HepG2 (cell line): ENCODE results near the gene NPAS2. TPM values are rescaled to one million over a fixed set of nuclear protein-coding genes. Genes with fewer than 3 reads are reported as not detected.
A peak's percentile ranks its signal among the peaks of the same experiment; 100 is the strongest.

Experiments used
- ATAC-seq: fragments of 200-7000 bp; cut with Tn5 transposase; 3 replicates; pipeline ENCODE4 v1.9.1; 2020; ENCODE audit warnings: mild to moderate bottlenecking, moderate library complexity
- BruUV-seq: library from RNA; stranded (reverse); fragments of 400-500 nt; replicated peaks from 2 replicates; lab custom pipeline; 2021; lab: Mats Ljungman, UMichigan
- CTCF ChIA-PET: fragments of 300-600 bp; formaldehyde crosslinking; extraction: SDS; loops from one replicate; lab custom pipeline; 2021; ENCODE audit warnings: low total read pairs, inconsistent platforms, low intra/inter-chr PET ratio; lab: Yijun Ruan, JAX
- POLR2A ChIA-PET: fragments of 350-600 bp; sonication (Branson Sonifier 250); formaldehyde crosslinking; loops from one replicate; lab custom pipeline; 2020; ENCODE audit warnings: antibody characterized with exemption, inconsistent platforms; lab: Yijun Ruan, JAX
- DNase-seq: peaks from one replicate; pipeline ENCODE4 v3.0.0-alpha.2; 2015; ENCODE audit warnings: low spot score
- FAIRE-seq: peaks from 3 replicates; lab custom pipeline; 2011; peaks lifted over from hg19 to GRCh38; lab: Jason Lieb, UNC
- H2AFZ ChIP-seq: one replicate; pipeline ENCODE4 v1.6.1; 2011; ENCODE audit warnings: low read length, inconsistent platforms
- H3K27ac ChIP-seq: fragments of 300-600 bp; 3 replicates; pipeline ENCODE4 v1.8.0; 2011; ENCODE audit warnings: mixed run types, mild to moderate bottlenecking, mixed read lengths, low read length, inconsistent platforms; ENCODE audit not compliant: insufficient read depth; ENCODE audit errors: extremely low read length
- H3K27me3 ChIP-seq, 2 experiments: fragments of 200-600 bp in 1 of 2; 2 replicates in 1 of 2; 3 replicates in 1 of 2; pipeline versions ENCODE4 v1.6.0 to v1.8.0; 2011; ENCODE audit warnings: low read length in 2 of 2, mild to moderate bottlenecking in 2 of 2, moderate library complexity in 2 of 2, inconsistent platforms in 1 of 2; ENCODE audit not compliant: insufficient read depth in 2 of 2, control insufficient read depth in 1 of 2
- H3K36me3 ChIP-seq, 2 experiments: fragments of 200-600 bp in 1 of 2; replicated peaks in 1 of 2; 2 replicates in 1 of 2; 3 replicates in 1 of 2; pipeline versions ENCODE4 v1.5.1 to v1.8.0; 2011; ENCODE audit warnings: low read length in 2 of 2, inconsistent platforms in 1 of 2; ENCODE audit not compliant: insufficient read depth in 2 of 2, control insufficient read depth in 1 of 2
- H3K4me1 ChIP-seq: 2 replicates; pipeline ENCODE4 v1.5.1; 2012; ENCODE audit warnings: low read length, inconsistent platforms; ENCODE audit not compliant: insufficient read depth
- H3K4me2 ChIP-seq: 2 replicates; pipeline ENCODE4 v1.6.0; 2011; ENCODE audit warnings: low read depth, low read length, inconsistent platforms
- H3K4me3 ChIP-seq, 3 experiments: fragments of 200-600 bp in 1 of 3; sonication (generic), shearing (Covaris generic) in 1 of 3; replicated peaks in 1 of 3; 2 replicates each; pipeline ENCODE4 v1.5.1; 2011 to 2016; ENCODE audit warnings: low read length in 3 of 3, inconsistent platforms in 2 of 3, low read depth in 2 of 3, mild to moderate bottlenecking in 2 of 3, control low read depth in 1 of 3, mixed read lengths in 1 of 3; ENCODE audit not compliant: insufficient read depth in 1 of 3
- H3K79me2 ChIP-seq: one replicate; pipeline ENCODE4 v1.6.1; 2011; ENCODE audit warnings: low read length, inconsistent platforms; ENCODE audit not compliant: insufficient read depth
- H3K9ac ChIP-seq: 2 replicates; pipeline ENCODE4 v1.6.0; 2011; ENCODE audit warnings: mild to moderate bottlenecking, low read depth, low read length, inconsistent platforms; ENCODE audit not compliant: insufficient read depth
- H3K9me3 ChIP-seq: 2 replicates; pipeline ENCODE4 v1.5.1; 2012; ENCODE audit warnings: mild to moderate bottlenecking, low read length
- H4K20me1 ChIP-seq: 2 replicates; pipeline ENCODE4 v1.6.0; 2011; ENCODE audit warnings: inconsistent platforms, mild to moderate bottlenecking, low read length, moderate library complexity; ENCODE audit not compliant: insufficient read depth
- MAFF ChIP-seq: IDR thresholded peaks from 2 replicates; pipeline ENCODE4 v1.6.1; 2011; ENCODE audit warnings: low read depth, low read length, improper control_type of control experiment
- MBD4 ChIP-seq: IDR thresholded peaks from 2 replicates; pipeline ENCODE4 v1.6.1; 2012; ENCODE audit warnings: low read length, inconsistent platforms, borderline replicate concordance
- NFATC3 ChIP-seq: sonication (generic); formaldehyde crosslinking; IDR thresholded peaks from 2 replicates; pipeline ENCODE4 v1.5.1; 2020; ENCODE audit warnings: mild to moderate bottlenecking, missing genetic modification reagents
- RBM22 ChIP-seq: fragments of 200-400 bp; formaldehyde crosslinking; optimal IDR thresholded peaks from 2 replicates; pipeline ENCODE3; 2017; ENCODE audit warnings: mild to moderate bottlenecking, low read length, moderate library complexity
- SIX4 ChIP-seq: sonication (generic); formaldehyde crosslinking; IDR thresholded peaks from 2 replicates; pipeline ENCODE4 v1.4.0; 2020; ENCODE audit warnings: missing genetic modification reagents
- ZBTB2 ChIP-seq: sonication (generic); formaldehyde crosslinking; IDR thresholded peaks from 2 replicates; pipeline ENCODE4 v1.8.0; 2022; ENCODE audit warnings: low read depth, missing genetic modification reagents
- ZKSCAN5 ChIP-seq: sonication (generic); formaldehyde crosslinking; IDR thresholded peaks from 2 replicates; pipeline ENCODE4 v1.5.1; 2020; ENCODE audit warnings: mild to moderate bottlenecking, missing genetic modification reagents
- ZNF121 ChIP-seq: sonication (generic); formaldehyde crosslinking; IDR thresholded peaks from 2 replicates; pipeline ENCODE4 v1.5.0; 2020; ENCODE audit warnings: mild to moderate bottlenecking, missing genetic modification reagents
- ZNF160 ChIP-seq: sonication (generic); formaldehyde crosslinking; IDR thresholded peaks from 2 replicates; pipeline ENCODE4 v1.8.0; 2022; ENCODE audit warnings: mild to moderate bottlenecking, inconsistent platforms, missing genetic modification reagents
- ZNF234 ChIP-seq: sonication (generic); formaldehyde crosslinking; conservative IDR thresholded peaks from 2 replicates; pipeline ENCODE4 v1.5.1; 2020; ENCODE audit warnings: mild to moderate bottlenecking, missing genetic modification reagents
- ZNF460 ChIP-seq: sonication (generic); formaldehyde crosslinking; IDR thresholded peaks from 2 replicates; pipeline ENCODE4 v1.5.1; 2020; ENCODE audit warnings: missing genetic modification reagents, mild to moderate bottlenecking, borderline replicate concordance
- ZNF615 ChIP-seq: sonication (generic); formaldehyde crosslinking; IDR thresholded peaks from 2 replicates; pipeline ENCODE4 v1.5.0; 2020; ENCODE audit warnings: mild to moderate bottlenecking, missing genetic modification reagents, borderline replicate concordance
- ZNF619 ChIP-seq: sonication (generic); formaldehyde crosslinking; IDR thresholded peaks from 2 replicates; pipeline ENCODE4 v1.4.0; 2020; ENCODE audit warnings: mild to moderate bottlenecking, missing genetic modification reagents
- ZNF878 ChIP-seq: sonication (generic); formaldehyde crosslinking; IDR thresholded peaks from 2 replicates; pipeline ENCODE4 v1.8.1; 2023; ENCODE audit warnings: mild to moderate bottlenecking, missing genetic modification reagents, moderate library complexity
- WGBS: methylation state at CpG from one replicate; pipeline ENCODE4 v1.1.6; 2017; ENCODE audit warnings: low lambda C conversion rate; 5-methylcytosine and 5-hydroxymethylcytosine counted together
- in situ Hi-C: cut with HindIII; loops from 2 replicates; pipeline ENCODE4 v1.10.0; 2017; ENCODE audit warnings: low pct_unique_long_range_greater_than_20kb; ENCODE audit not compliant: extremely low pct_ligation_motif_present
- intact Hi-C: fragments of 100-400 bp; cut with micrococcal nuclease; formaldehyde crosslinking; loops from one replicate; pipeline ENCODE4 v1.10.0; 2022; ENCODE audit not compliant: unreplicated experiment
- polyA plus RNA-seq, 8 experiments: library from polyadenylated mRNA; depleted of rRNA in 3 of 8; stranded (reverse) in 7 of 8; unstranded in 1 of 8; fragments of >200 nt; fragmentation: Illumina TruSeq in 4 of 8; extraction: Trizol in 4 of 8; gene quantifications; 2 replicates each; pipeline versions ENCODE4 v1.2.1 to v1.2.3, GENCODE V29; 2011 to 2016; ENCODE audit warnings: low read depth in 4 of 8, missing spikeins in 1 of 8, mixed read lengths in 1 of 8; ENCODE audit not compliant: insufficient read depth in 1 of 8
- total RNA-seq, 5 experiments: library from RNA; depleted of rRNA; stranded (reverse); fragments of >200 nt; fragmentation: Illumina TruSeq; extraction: Trizol; gene quantifications; 2 replicates each; pipeline ENCODE4 v1.2.3, GENCODE V29; 2016; ENCODE audit warnings: low read depth in 1 of 5
- TF ChIP-seq, protein P1 (sequence below): sonication (generic); formaldehyde crosslinking; IDR thresholded peaks from 2 replicates; pipeline ENCODE4 v1.4.0; 2020; ENCODE audit warnings: missing genetic modification reagents
- TF ChIP-seq, protein P2 (sequence below): sonication (generic); formaldehyde crosslinking; IDR thresholded peaks from 2 replicates; pipeline ENCODE4 v1.8.0; 2022; ENCODE audit warnings: missing genetic modification reagents, mild to moderate bottlenecking, moderate library complexity, borderline replicate concordance
- TF ChIP-seq, protein P3 (sequence below): sonication (generic); formaldehyde crosslinking; IDR thresholded peaks from 2 replicates; pipeline ENCODE4 v1.8.1; 2022; ENCODE audit warnings: mild to moderate bottlenecking, missing genetic modification reagents

The NPAS2 gene
- total and polyA plus RNA-seq, 2 of the 13 experiments (the other 11 are each of a cell fraction or from before 2014, with no cell fraction given), result 14.8 to 37.5 TPM

GRCh38 chr2:101012054-101012705 is 192.2 kb downstream of the NPAS2 start:
- no peak overlapping the region for H3K9ac ChIP-seq
- no peaks in the 10 kb centered on the region for H3K9me3 ChIP-seq
- intact Hi-C loops, result loop anchor here (1.0 to 5.0 kb wide), 2 partner anchors 140 to 195 kb away; no protein-coding TSS in a partner anchor
- no peak overlapping the region for H2AFZ ChIP-seq
- no TSS peak for BruUV-seq
- POLR2A ChIA-PET, result interaction anchor here (0.7 to 1.8 kb wide), 4 partner anchors 9 to 195 kb away, joined by 4 to 17 read pairs (median 4); partner anchors contain the start of gene RPL31
- peaks cover 5% of the 10 kb centered on the region for H3K79me2 ChIP-seq
- H3K4me1 ChIP-seq, result no peaks in the 10 kb centered on the region
- no peak overlapping the region for H3K4me2 ChIP-seq
- in situ Hi-C loops, result no loop called here
- no peaks in the 10 kb centered on the region for H3K27me3 ChIP-seq
- CTCF ChIA-PET, result interaction anchor here (0.8 to 3.9 kb wide), 6 partner anchors 25 to 239 kb away, joined by 3 to 53 read pairs (median 8); partner anchors contain the start of genes CNOT11 and TBC1D8
- peaks cover 19% of the 10 kb centered on the region for H4K20me1 ChIP-seq
- no peak overlapping the region for H3K4me3 ChIP-seq
- H3K27ac ChIP-seq, result no peak overlapping the region
- WGBS, result 89% methylated on average over 8 of the region's 8 CpGs
- no peak for DNase-seq
- no peak for ATAC-seq
- H3K36me3 ChIP-seq, result peaks cover 10 to 57% of the 10 kb centered on the region in 2 experiments; a peak in 4 of 5 replicates
- FAIRE-seq, result no peak
- no peak for TF ChIP-seq ZNF121 (CRISPR knock-in tag)
- no peak for TF ChIP-seq SIX4 (CRISPR knock-in tag)
- TF ChIP-seq ZNF615 (CRISPR knock-in tag), result no peak
- TF ChIP-seq, protein P1, sequence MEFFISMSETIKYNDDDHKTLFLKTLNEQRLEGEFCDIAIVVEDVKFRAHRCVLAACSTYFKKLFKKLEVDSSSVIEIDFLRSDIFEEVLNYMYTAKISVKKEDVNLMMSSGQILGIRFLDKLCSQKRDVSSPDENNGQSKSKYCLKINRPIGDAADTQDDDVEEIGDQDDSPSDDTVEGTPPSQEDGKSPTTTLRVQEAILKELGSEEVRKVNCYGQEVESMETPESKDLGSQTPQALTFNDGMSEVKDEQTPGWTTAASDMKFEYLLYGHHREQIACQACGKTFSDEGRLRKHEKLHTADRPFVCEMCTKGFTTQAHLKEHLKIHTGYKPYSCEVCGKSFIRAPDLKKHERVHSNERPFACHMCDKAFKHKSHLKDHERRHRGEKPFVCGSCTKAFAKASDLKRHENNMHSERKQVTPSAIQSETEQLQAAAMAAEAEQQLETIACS, result no peak
- TF ChIP-seq ZNF460, result no peak
- TF ChIP-seq ZNF619 (CRISPR knock-in tag), result no peak
- TF ChIP-seq MAFF, result peak; percentile 91
- no peak for TF ChIP-seq NFATC3 (CRISPR knock-in tag)
- TF ChIP-seq, protein P2, sequence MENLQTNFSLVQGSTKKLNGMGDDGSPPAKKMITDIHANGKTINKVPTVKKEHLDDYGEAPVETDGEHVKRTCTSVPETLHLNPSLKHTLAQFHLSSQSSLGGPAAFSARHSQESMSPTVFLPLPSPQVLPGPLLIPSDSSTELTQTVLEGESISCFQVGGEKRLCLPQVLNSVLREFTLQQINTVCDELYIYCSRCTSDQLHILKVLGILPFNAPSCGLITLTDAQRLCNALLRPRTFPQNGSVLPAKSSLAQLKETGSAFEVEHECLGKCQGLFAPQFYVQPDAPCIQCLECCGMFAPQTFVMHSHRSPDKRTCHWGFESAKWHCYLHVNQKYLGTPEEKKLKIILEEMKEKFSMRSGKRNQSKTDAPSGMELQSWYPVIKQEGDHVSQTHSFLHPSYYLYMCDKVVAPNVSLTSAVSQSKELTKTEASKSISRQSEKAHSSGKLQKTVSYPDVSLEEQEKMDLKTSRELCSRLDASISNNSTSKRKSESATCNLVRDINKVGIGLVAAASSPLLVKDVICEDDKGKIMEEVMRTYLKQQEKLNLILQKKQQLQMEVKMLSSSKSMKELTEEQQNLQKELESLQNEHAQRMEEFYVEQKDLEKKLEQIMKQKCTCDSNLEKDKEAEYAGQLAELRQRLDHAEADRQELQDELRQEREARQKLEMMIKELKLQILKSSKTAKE (CRISPR knock-in tag), result no peak
- TF ChIP-seq, protein P3, sequence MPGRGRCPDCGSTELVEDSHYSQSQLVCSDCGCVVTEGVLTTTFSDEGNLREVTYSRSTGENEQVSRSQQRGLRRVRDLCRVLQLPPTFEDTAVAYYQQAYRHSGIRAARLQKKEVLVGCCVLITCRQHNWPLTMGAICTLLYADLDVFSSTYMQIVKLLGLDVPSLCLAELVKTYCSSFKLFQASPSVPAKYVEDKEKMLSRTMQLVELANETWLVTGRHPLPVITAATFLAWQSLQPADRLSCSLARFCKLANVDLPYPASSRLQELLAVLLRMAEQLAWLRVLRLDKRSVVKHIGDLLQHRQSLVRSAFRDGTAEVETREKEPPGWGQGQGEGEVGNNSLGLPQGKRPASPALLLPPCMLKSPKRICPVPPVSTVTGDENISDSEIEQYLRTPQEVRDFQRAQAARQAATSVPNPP (CRISPR knock-in tag), result no peak
- TF ChIP-seq ZBTB2 (CRISPR knock-in tag), result no peak
- TF ChIP-seq ZNF234 (CRISPR knock-in tag), result no peak
- TF ChIP-seq RBM22, result peak; percentile 88
- 0 out of 2 replicates have a peak, but pooled peaks have one; percentile 12 for TF ChIP-seq MBD4
- no peak for TF ChIP-seq ZNF160 (CRISPR knock-in tag)
- no peak for TF ChIP-seq ZKSCAN5
- TF ChIP-seq ZNF878 (CRISPR knock-in tag), result 0 out of 2 replicates have a peak, but pooled peaks have one; percentile 62
